Hepatocyte (in vitro differentiated cells): Measurements from ENCODE around the gene HMG20A. TPM values are rescaled to one million over a fixed set of nuclear protein-coding genes. Genes with fewer than 3 reads are reported as not detected.

Experiments
- DNase-seq: peaks from one replicate; pipeline ENCODE4 v3.0.0-alpha.2; 2016; ENCODE audit warnings: low spot score
- H2AFZ ChIP-seq: fragments of 200-600 bp; sonication (generic); 2 replicates; pipeline ENCODE4 v1.6.0; 2016; ENCODE audit warnings: antibody characterized with exemption, mild to moderate bottlenecking
- H3K27ac ChIP-seq: fragments of 200-600 bp; sonication (generic); 2 replicates; pipeline ENCODE4 v1.5.1; 2016; ENCODE audit warnings: mild to moderate bottlenecking
- H3K27me3 ChIP-seq: fragments of 200-600 bp; sonication (generic); 2 replicates; pipeline ENCODE4 v1.6.1; 2016
- H3K36me3 ChIP-seq: fragments of 200-600 bp; sonication (generic); replicated peaks from 2 replicates; pipeline ENCODE4 v1.5.1; 2016; ENCODE audit warnings: low read depth; ENCODE audit not compliant: insufficient read depth
- H3K4me1 ChIP-seq: fragments of 200-600 bp; sonication (generic); 2 replicates; pipeline ENCODE4 v1.5.1; 2016; ENCODE audit warnings: mild to moderate bottlenecking, moderate library complexity; ENCODE audit not compliant: insufficient read depth
- H3K4me2 ChIP-seq: fragments of 200-600 bp; sonication (generic); 2 replicates; pipeline ENCODE4 v1.6.0; 2016
- H3K4me3 ChIP-seq: fragments of 200-600 bp; sonication (generic); 2 replicates; pipeline ENCODE4 v1.5.1; 2016; ENCODE audit warnings: mild to moderate bottlenecking
- H3K79me2 ChIP-seq: fragments of 200-600 bp; sonication (generic); 2 replicates; pipeline ENCODE4 v1.6.0; 2017; ENCODE audit warnings: mild to moderate bottlenecking
- H3K9me2 ChIP-seq: fragments of 200-600 bp; sonication (generic); replicated peaks from 2 replicates; pipeline ENCODE4 v1.6.0; 2017; ENCODE audit warnings: mild to moderate bottlenecking; ENCODE audit not compliant: insufficient read depth
- H3K9me3 ChIP-seq: fragments of 200-600 bp; sonication (generic); 2 replicates; pipeline ENCODE4 v1.5.1; 2016; ENCODE audit warnings: low read depth, mild to moderate bottlenecking
- H4K20me1 ChIP-seq: fragments of 200-600 bp; sonication (generic); 2 replicates; pipeline ENCODE4 v1.6.0; 2016; ENCODE audit warnings: mild to moderate bottlenecking; ENCODE audit not compliant: insufficient read depth, poor library complexity, severe bottlenecking
- CTCF ChIP-seq: fragments of 200-600 bp; sonication (generic); IDR thresholded peaks from 2 replicates; pipeline ENCODE4 v1.5.1; 2016; ENCODE audit warnings: antibody characterized with exemption, mild to moderate bottlenecking; ENCODE audit not compliant: poor library complexity
- EZH2 ChIP-seq: fragments of 200-600 bp; sonication (generic); IDR thresholded peaks from 2 replicates; pipeline ENCODE4 v1.6.1; 2016; ENCODE audit warnings: antibody characterized with exemption, mild to moderate bottlenecking, borderline replicate concordance
- EZH2phosphoT487 ChIP-seq: fragments of 200-600 bp; sonication (generic); IDR thresholded peaks from one replicate; pipeline ENCODE4 v1.6.1; 2018; ENCODE audit warnings: antibody characterized with exemption, mild to moderate bottlenecking, low read depth, moderate library complexity; ENCODE audit not compliant: unreplicated experiment, severe bottlenecking
- WGBS: methylation state at CpG from one replicate; pipeline ENCODE4 v1.1.6; 2016; ENCODE audit warnings: low lambda C conversion rate; ENCODE audit errors: missing lambda C conversion rate; 5-methylcytosine and 5-hydroxymethylcytosine counted together
- polyA plus RNA-seq: library from polyadenylated mRNA; unstranded; fragments of >200 nt; fragmentation: Nextera tagmentation; extraction: Ambion mirVana; gene quantifications from 2 replicates; pipeline ENCODE4 v1.2.1, GENCODE V29; 2016
- total RNA-seq: library from RNA; depleted of rRNA; stranded (reverse); fragments of >200 nt; gene quantifications from 2 replicates; pipeline ENCODE4 v1.2.3, GENCODE V29; 2014

The HMG20A gene
- total and polyA plus RNA-seq, 2 experiments from 2014 or later, result 20.3 to 35.0 TPM

GRCh38 chr15:77516076-77516475, 95.4 kb downstream of the HMG20A start:
- Histone ChIP-seq H3K79me2 (no peaks in the 10 kb centered on the region), H3K4me2 (no peak overlapping the region), H3K36me3 (no peaks in the 10 kb centered on the region), H2AFZ (no peak overlapping the region), H3K4me3 (no peak overlapping the region), H3K27me3 (no peaks in the 10 kb centered on the region), H3K27ac (no peak overlapping the region), H3K9me3 (no peaks in the 10 kb centered on the region), H4K20me1 (no peaks in the 10 kb centered on the region), H3K9me2 (no peaks in the 10 kb centered on the region), H3K4me1 (no peaks in the 10 kb centered on the region)
- no peak for DNase-seq
- WGBS, result 94% methylated on average over 7 of the region's 7 CpGs
- TF ChIP-seq CTCF, result no peak
- TF ChIP-seq EZH2, result no peak
- TF ChIP-seq EZH2phosphoT487, result no peak

GRCh38 chr15:77516786-77517185, 96.1 kb downstream of the HMG20A start:
- H4K20me1 ChIP-seq, result no peaks in the 10 kb centered on the region
- no peaks in the 10 kb centered on the region for H3K79me2 ChIP-seq
- no peak overlapping the region for H3K27ac ChIP-seq
- 98% methylated on average over 12 of the region's 12 CpGs for WGBS
- no peak for DNase-seq
- no peaks in the 10 kb centered on the region for H3K9me3 ChIP-seq
- H3K4me2 ChIP-seq, result no peak overlapping the region
- TF ChIP-seq EZH2phosphoT487 (no peak), CTCF (no peak), EZH2 (no peak)
- no peaks in the 10 kb centered on the region for H3K36me3 ChIP-seq
- H2AFZ ChIP-seq, result no peak overlapping the region
- H3K27me3 ChIP-seq, result no peaks in the 10 kb centered on the region
- H3K9me2 ChIP-seq, result no peaks in the 10 kb centered on the region
- no peak overlapping the region for H3K4me3 ChIP-seq
- H3K4me1 ChIP-seq, result no peaks in the 10 kb centered on the region

- no peaks in the 10 kb centered on the region for H4K20me1 ChIP-seq
- H3K27me3 ChIP-seq, result no peaks in the 10 kb centered on the region
- WGBS, result 73% methylated on average over 7 of the region's 7 CpGs
- no peak for DNase-seq
- H3K27ac ChIP-seq, result no peak overlapping the region
- no peak overlapping the region for H2AFZ ChIP-seq
- H3K79me2 ChIP-seq, result no peaks in the 10 kb centered on the region
- no peak overlapping the region for H3K4me3 ChIP-seq
- no peaks in the 10 kb centered on the region for H3K4me1 ChIP-seq
- TF ChIP-seq CTCF (no peak), EZH2 (no peak), EZH2phosphoT487 (no peak)
- H3K9me3 ChIP-seq, result no peaks in the 10 kb centered on the region
- no peaks in the 10 kb centered on the region for H3K36me3 ChIP-seq
- no peaks in the 10 kb centered on the region for H3K9me2 ChIP-seq
- H3K4me2 ChIP-seq, result no peak overlapping the region
Measured at GRCh38 chr15:77517579-77517978, 96.9 kb downstream of the HMG20A start.

GRCh38 chr15:77518458-77518857, 97.8 kb downstream of the HMG20A start:
- Histone ChIP-seq H3K9me3 (no peaks in the 10 kb centered on the region), H3K9me2 (no peaks in the 10 kb centered on the region), H3K4me2 (no peak overlapping the region), H4K20me1 (no peaks in the 10 kb centered on the region), H3K27me3 (no peaks in the 10 kb centered on the region), H3K27ac (no peak overlapping the region), H2AFZ (no peak overlapping the region), H3K4me3 (no peak overlapping the region), H3K4me1 (no peaks in the 10 kb centered on the region), H3K79me2 (no peaks in the 10 kb centered on the region), H3K36me3 (no peaks in the 10 kb centered on the region)
- DNase-seq, result no peak
- no peak for TF ChIP-seq EZH2phosphoT487
- no peak for TF ChIP-seq CTCF
- TF ChIP-seq EZH2, result no peak
- WGBS, result 93% methylated on average over 6 of the region's 6 CpGs
